SU-DHL-6 (cell line): ENCODE data around the gene HSD17B2.

ENCODE experiments used
- H2AFZ ChIP-seq: fragments of 200-600 bp; sonication (generic); 2 replicates; pipeline ENCODE4 v1.6.1; 2014; ENCODE audit warnings: low read depth, mild to moderate bottlenecking, moderate library complexity, mixed read lengths, antibody characterized with exemption, low read length; ENCODE audit not compliant: severe bottlenecking
- H3F3A ChIP-seq: fragments of 200-600 bp; shearing (Covaris generic); 2 replicates; pipeline ENCODE4 v1.6.0; 2016; ENCODE audit warnings: antibody characterized with exemption, mild to moderate bottlenecking; ENCODE audit not compliant: insufficient read depth
- H3K27ac ChIP-seq: fragments of 200-600 bp; sonication (generic); 2 replicates; pipeline ENCODE4 v1.5.1; 2016; ENCODE audit warnings: low read depth, mild to moderate bottlenecking, low read length, moderate library complexity, mixed read lengths
- H3K27me3 ChIP-seq: fragments of 200-600 bp; sonication (generic), shearing (Covaris generic); 2 replicates; pipeline ENCODE4 v1.6.0; 2014; ENCODE audit warnings: mild to moderate bottlenecking, low read length
- H3K36me3 ChIP-seq: fragments of 200-600 bp; sonication (generic); 2 replicates; pipeline ENCODE4 v1.6.1; 2014; ENCODE audit warnings: mild to moderate bottlenecking, low read length, mixed read lengths
- H3K4me2 ChIP-seq: fragments of 300-600, 200-600 bp; shearing (Covaris generic), sonication (generic); 2 replicates; pipeline ENCODE4 v1.6.0; 2014; ENCODE audit warnings: low read length, low read depth, mild to moderate bottlenecking; ENCODE audit not compliant: poor library complexity, severe bottlenecking
- H3K4me3 ChIP-seq: fragments of 200-600 bp; sonication (generic); 2 replicates; pipeline ENCODE4 v1.5.1; 2014; ENCODE audit warnings: antibody characterized with exemption, low read length, mild to moderate bottlenecking, mixed read lengths; ENCODE audit not compliant: insufficient read depth, poor library complexity, severe bottlenecking
- H3K79me2 ChIP-seq: fragments of 200-600 bp; sonication (generic); 2 replicates; pipeline ENCODE4 v1.6.1; 2014; ENCODE audit warnings: mild to moderate bottlenecking, low read length, moderate library complexity; ENCODE audit not compliant: insufficient read depth
- H3K9ac ChIP-seq: fragments of 200-600 bp; sonication (generic); 2 replicates; pipeline ENCODE4 v1.7.0; 2014; ENCODE audit warnings: mild to moderate bottlenecking, low read length
- H3K9me2 ChIP-seq: fragments of 200-600 bp; sonication (generic); replicated peaks from 2 replicates; pipeline ENCODE4 v1.6.1; 2014; ENCODE audit warnings: low read length; ENCODE audit not compliant: insufficient read depth
- H3K9me3 ChIP-seq: fragments of 200-600 bp; sonication (generic); 2 replicates; pipeline ENCODE4 v1.6.1; 2014; ENCODE audit warnings: low read length, mixed read lengths; ENCODE audit not compliant: insufficient read depth
- H4K20me1 ChIP-seq: fragments of 200-600 bp; sonication (generic); 2 replicates; pipeline ENCODE4 v1.6.1; 2014; ENCODE audit warnings: low read depth, mild to moderate bottlenecking, antibody characterized with exemption, low read length, moderate library complexity, mixed read lengths
- EZH2phosphoT487 ChIP-seq: fragments of 200-600 bp; sonication (generic), shearing (Covaris generic); conservative IDR thresholded peaks from 2 replicates; pipeline ENCODE4 v1.6.1; 2018; ENCODE audit warnings: mild to moderate bottlenecking, antibody characterized with exemption, low read length, moderate library complexity, mixed read lengths
- TF ChIP-seq, protein P1 (sequence below): fragments of 200-600 bp; sonication (generic); IDR thresholded peaks from one replicate; pipeline ENCODE4 v1.5.1; 2017; ENCODE audit warnings: antibody characterized with exemption, mild to moderate bottlenecking, low read length, moderate library complexity; ENCODE audit not compliant: insufficient read depth, poor library complexity, severe bottlenecking

HSD17B2 gene

GRCh38 chr16:82047374-82047773 is 12.3 kb downstream of the HSD17B2 start:
- Histone ChIP-seq H3K9ac (no peak overlapping the region), H3K4me3 (no peak overlapping the region), H3K36me3 (no peaks in the 10 kb centered on the region)

GRCh38 chr16:82047787-82048186 is 12.7 kb downstream of the HSD17B2 start:
- H4K20me1 ChIP-seq, result no peaks in the 10 kb centered on the region
- no peak overlapping the region for H3K4me2 ChIP-seq
- H2AFZ ChIP-seq, result no peak overlapping the region
- no peaks in the 10 kb centered on the region for H3K27me3 ChIP-seq
- TF ChIP-seq, protein P1, sequence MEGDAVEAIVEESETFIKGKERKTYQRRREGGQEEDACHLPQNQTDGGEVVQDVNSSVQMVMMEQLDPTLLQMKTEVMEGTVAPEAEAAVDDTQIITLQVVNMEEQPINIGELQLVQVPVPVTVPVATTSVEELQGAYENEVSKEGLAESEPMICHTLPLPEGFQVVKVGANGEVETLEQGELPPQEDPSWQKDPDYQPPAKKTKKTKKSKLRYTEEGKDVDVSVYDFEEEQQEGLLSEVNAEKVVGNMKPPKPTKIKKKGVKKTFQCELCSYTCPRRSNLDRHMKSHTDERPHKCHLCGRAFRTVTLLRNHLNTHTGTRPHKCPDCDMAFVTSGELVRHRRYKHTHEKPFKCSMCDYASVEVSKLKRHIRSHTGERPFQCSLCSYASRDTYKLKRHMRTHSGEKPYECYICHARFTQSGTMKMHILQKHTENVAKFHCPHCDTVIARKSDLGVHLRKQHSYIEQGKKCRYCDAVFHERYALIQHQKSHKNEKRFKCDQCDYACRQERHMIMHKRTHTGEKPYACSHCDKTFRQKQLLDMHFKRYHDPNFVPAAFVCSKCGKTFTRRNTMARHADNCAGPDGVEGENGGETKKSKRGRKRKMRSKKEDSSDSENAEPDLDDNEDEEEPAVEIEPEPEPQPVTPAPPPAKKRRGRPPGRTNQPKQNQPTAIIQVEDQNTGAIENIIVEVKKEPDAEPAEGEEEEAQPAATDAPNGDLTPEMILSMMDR, result no peak
- no peak for TF ChIP-seq EZH2phosphoT487
- H3K9me2 ChIP-seq, result no peaks in the 10 kb centered on the region
- no peaks in the 10 kb centered on the region for H3F3A ChIP-seq
- no peak overlapping the region for H3K27ac ChIP-seq
- H3K79me2 ChIP-seq, result no peaks in the 10 kb centered on the region
- H3K9me3 ChIP-seq, result no peaks in the 10 kb centered on the region
- no peak overlapping the region for H3K9ac ChIP-seq
- H3K4me3 ChIP-seq, result no peak overlapping the region
- no peaks in the 10 kb centered on the region for H3K36me3 ChIP-seq

More at GRCh38 chr16:82047374-82047773, 12.3 kb downstream of the HSD17B2 start:
- no peak for TF ChIP-seq EZH2phosphoT487
- Histone ChIP-seq H2AFZ (no peak overlapping the region), H3K27ac (no peak overlapping the region), H3K9me3 (no peaks in the 10 kb centered on the region), H3K79me2 (no peaks in the 10 kb centered on the region), H4K20me1 (no peaks in the 10 kb centered on the region), H3F3A (no peaks in the 10 kb centered on the region), H3K9me2 (no peaks in the 10 kb centered on the region), H3K4me2 (no peak overlapping the region), H3K27me3 (no peaks in the 10 kb centered on the region)

DNA sequence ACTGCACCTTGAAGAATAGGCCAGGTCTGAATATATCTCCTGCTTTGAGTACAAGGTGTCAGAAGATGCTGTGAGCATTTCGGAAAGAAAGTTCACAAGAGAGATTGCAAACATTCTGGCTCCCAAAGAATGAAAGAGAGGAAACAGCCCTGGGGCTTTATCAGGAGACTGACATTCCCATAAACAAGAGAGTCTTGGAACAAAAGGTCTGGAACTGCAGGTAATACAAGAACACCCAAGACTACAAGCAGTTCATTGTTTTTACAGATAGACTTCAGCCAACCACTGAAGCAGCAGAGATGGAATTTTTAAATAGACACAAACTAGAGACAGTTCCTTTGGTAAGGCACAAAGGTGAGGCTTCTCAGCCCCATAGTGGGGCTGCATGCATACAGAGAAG is 14.4 kb downstream of the HSD17B2 start:
- H3K4me2 ChIP-seq, result no peak overlapping the region
- H3K9ac ChIP-seq, result no peak overlapping the region

DNA sequence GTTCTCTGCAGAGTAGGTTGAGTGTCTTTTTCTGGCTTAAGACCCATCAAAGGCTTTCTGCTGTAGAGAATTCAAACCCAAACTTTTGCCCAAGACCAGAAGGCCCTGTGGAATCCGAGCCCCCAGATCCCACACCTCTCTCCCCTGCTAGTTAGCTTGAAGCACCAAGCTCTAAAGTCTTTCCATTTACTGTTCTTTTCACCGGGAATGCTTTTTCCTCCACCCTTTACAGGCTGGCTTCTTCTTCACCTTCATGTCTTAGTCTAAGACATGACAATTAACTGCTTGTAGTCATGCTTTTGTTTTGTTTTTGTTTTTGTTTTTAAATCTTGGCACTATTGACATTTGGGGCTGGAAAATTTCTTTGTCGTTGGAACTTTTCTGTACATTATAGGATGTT is 15.5 kb downstream of the HSD17B2 start:
- no peaks in the 10 kb centered on the region for H3F3A ChIP-seq
- H3K9me2 ChIP-seq, result no peaks in the 10 kb centered on the region
- H3K36me3 ChIP-seq, result no peaks in the 10 kb centered on the region
- H4K20me1 ChIP-seq, result no peaks in the 10 kb centered on the region
- no peak overlapping the region for H3K4me3 ChIP-seq
- H3K27ac ChIP-seq, result no peak overlapping the region
- H3K79me2 ChIP-seq, result no peaks in the 10 kb centered on the region
- no peak overlapping the region for H3K4me2 ChIP-seq
- TF ChIP-seq, protein P1, result no peak
- TF ChIP-seq EZH2phosphoT487, result no peak
- no peaks in the 10 kb centered on the region for H3K9me3 ChIP-seq
- H2AFZ ChIP-seq, result no peak overlapping the region
- no peak overlapping the region for H3K9ac ChIP-seq
- no peaks in the 10 kb centered on the region for H3K27me3 ChIP-seq

More for the DNA sequence above, 14.4 kb downstream of the HSD17B2 start:
- H3K36me3 ChIP-seq, result no peaks in the 10 kb centered on the region
- no peaks in the 10 kb centered on the region for H3K79me2 ChIP-seq
- no peaks in the 10 kb centered on the region for H3F3A ChIP-seq
- TF ChIP-seq, protein P1, result no peak
- no peak for TF ChIP-seq EZH2phosphoT487
- no peak overlapping the region for H2AFZ ChIP-seq
- no peak overlapping the region for H3K4me3 ChIP-seq
- no peaks in the 10 kb centered on the region for H3K27me3 ChIP-seq
- no peaks in the 10 kb centered on the region for H4K20me1 ChIP-seq
- no peak overlapping the region for H3K27ac ChIP-seq
- H3K9me3 ChIP-seq, result no peaks in the 10 kb centered on the region
- H3K9me2 ChIP-seq, result no peaks in the 10 kb centered on the region
